NCI-H2107 (cell line): Measurements from ENCODE around the gene SLC8A2.
A peak's percentile ranks its signal among the peaks of the same experiment; 100 is the strongest.

Source experiments
- DNase-seq: peaks from one replicate; lab custom pipeline; 2025; lab: John Stamatoyannopoulos, UW

Gene SLC8A2, protein sequence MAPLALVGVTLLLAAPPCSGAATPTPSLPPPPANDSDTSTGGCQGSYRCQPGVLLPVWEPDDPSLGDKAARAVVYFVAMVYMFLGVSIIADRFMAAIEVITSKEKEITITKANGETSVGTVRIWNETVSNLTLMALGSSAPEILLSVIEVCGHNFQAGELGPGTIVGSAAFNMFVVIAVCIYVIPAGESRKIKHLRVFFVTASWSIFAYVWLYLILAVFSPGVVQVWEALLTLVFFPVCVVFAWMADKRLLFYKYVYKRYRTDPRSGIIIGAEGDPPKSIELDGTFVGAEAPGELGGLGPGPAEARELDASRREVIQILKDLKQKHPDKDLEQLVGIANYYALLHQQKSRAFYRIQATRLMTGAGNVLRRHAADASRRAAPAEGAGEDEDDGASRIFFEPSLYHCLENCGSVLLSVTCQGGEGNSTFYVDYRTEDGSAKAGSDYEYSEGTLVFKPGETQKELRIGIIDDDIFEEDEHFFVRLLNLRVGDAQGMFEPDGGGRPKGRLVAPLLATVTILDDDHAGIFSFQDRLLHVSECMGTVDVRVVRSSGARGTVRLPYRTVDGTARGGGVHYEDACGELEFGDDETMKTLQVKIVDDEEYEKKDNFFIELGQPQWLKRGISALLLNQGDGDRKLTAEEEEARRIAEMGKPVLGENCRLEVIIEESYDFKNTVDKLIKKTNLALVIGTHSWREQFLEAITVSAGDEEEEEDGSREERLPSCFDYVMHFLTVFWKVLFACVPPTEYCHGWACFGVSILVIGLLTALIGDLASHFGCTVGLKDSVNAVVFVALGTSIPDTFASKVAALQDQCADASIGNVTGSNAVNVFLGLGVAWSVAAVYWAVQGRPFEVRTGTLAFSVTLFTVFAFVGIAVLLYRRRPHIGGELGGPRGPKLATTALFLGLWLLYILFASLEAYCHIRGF

DNA sequence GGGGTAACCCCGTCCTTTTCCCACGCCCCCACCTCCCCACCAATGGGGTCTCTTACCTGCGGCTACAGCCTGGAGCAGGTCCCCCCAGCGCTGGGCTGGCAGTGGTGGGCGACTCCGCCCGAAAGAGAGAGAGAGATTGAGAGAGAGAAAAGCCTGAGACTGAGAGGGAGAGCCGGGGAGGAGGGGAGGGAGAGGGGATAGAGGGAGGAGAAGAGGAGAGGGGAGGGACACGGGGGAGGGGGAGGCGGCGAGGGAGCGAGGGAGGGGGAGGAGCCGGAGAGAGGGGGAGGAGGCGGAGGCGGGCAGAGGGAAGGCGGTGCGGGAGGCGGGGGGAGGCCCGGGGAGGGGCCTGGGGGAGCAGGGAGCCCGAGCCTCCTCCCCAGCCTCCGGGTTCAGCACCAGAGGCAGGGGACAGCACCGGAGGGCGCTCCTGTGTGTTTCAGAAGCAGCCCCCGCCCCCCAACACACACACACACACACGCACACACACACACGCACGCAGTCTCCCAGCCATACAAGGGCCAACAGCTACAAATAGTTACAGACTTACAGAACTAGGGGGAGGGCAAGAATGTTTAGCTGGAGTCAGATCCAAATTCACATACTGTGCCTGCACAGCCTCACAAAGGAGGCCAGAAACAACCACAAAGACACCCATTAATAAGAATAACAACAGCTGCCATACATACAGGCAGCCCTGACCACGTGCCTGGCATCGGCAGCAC is at the start of gene SLC8A2:
TSS of gene SLC8A2 (minus strand) at position 161 of the 725 bp plus-strand sequence. CDS start 5,490 bp downstream, outside the sequence.
- no peak for DNase-seq

DNA sequence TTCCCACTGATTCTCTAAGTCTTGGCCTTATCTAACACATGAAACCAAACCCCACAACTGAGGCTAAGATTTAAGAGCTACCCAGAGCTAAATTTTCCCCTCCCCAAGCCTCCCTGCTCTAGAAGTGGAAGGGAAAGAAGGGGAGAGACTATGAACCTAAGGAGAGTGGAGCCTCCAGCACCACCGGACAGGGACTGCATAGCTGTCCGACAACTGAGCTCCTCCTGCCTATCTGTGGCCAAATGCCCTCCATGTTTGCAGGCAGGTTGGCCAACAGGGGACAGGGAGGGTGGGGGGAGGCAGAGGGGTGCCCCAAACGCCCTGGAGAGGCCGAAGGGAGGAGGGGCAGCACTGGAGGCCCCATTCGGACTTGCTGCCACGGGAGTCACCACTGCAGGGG is 49.1 kb upstream of the SLC8A2 start:
- no peak for DNase-seq

DNA sequence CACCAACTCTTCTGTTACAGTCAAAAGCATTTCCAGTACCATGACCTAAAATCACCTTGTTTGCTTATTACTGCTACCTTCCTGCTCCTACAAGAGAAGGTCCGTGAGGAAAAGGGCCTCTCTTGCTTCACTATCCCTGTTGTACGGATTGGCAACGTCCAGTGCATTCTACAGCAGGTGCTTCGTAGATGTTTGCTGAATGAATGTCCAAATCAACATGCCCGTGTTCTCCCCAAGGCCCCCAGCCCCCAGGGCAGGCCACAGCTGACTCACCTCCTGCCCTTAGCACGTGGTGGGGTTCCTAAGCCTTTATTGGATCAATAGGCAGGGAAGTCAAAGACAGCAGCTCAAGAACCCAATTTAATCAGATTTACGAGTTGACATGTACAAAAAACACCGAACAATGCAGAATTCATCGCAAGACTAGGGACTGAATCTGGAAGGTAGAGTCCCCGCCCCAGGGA is 48.7 kb upstream of the SLC8A2 start:
- no peak for DNase-seq

GRCh38 chr19:47518854-47519253 is 47.2 kb upstream of the SLC8A2 start:
- DNase-seq, result no peak

GRCh38 chr19:47518139-47518538 is 46.4 kb upstream of the SLC8A2 start:
- no peak for DNase-seq

- DNase-seq, result peak; percentile 100
Measured at GRCh38 chr19:47514869-47515588, 43.3 kb upstream of the SLC8A2 start, which contains the start of gene NAPA. Gene NAPA, minus strand, starts transcription at chr19:47515063. Its CDS starts 123 bp downstream, at chr19:47514940.

DNA sequence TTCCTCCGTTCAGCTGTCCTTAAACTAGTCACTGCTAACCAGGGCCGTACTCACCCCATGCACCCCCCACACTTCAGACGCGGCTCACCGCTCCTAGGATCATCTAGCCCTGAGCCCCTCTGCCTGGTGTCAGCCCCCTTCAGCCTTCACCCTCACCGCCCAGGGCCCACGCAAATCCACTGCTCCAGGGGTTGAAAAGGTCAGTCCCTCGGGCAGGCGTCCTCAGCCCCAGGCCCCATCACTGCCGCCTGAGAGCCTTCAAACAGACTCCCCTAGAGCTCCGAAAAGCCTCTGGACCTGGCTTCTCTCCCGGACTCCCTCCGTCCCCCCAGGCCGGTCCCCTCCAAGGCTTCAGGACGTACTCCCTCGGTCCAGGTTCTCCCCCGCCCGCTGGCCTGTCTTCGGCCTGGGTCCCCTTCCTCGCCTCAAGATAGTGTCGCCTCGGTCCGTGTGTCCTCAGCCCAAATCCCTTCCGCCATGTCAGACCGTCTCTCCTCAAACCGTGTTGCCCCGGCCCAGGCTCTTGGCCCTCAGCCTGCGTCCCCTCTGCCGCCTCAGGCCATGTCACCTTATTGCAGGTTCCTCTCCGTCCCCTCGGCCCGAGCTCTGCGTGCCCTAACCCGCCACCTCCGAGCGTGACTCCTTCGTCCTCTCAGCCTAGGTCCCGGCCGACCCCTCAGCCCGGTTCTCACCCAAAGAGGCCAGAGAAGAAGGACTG is 42.6 kb upstream of the SLC8A2 start:
- DNase-seq, result no peak

GRCh38 chr19:47512948-47513319 is 41.2 kb upstream of the SLC8A2 start:
- no peak for DNase-seq

DNA sequence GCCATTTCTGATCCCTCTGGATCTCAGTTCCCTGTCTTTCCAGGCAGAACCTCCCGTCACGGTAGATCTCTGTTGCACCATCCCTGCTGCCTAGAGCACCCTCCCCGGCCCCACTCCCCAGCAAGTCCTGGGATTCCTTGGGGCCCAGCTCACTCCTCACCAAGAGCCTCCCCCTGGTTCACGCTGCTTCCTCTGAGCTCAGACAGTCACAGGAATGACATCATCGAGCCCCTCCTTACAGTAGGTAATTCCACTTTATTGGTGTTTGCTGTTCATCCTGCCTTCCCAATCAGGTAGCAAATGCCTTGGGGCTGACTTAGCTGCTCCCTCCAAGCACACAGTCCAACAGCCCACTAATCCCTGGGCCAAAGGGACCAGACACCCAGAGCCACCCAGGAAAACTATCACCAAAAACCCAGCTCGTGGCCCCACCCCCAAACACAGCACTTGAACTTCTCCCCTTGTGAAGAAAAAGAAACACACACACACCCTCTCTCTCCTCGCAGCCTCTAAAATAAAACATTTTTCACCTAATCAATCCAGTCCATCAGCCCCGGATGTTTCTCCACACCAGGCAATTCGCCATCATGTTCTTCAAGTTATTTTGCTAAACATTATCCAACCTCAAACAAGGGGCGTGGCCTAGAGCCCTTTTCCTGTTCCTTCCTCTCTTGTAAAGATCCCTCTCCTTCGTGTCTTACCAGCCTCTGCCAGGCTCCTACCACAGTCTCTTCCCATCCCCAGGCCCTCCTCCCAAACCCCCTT is 40.7 kb upstream of the SLC8A2 start:
- no peak for DNase-seq

GRCh38 chr19:47511681-47512080 is 40.0 kb upstream of the SLC8A2 start:
- no peak for DNase-seq

- no peak for DNase-seq
Measured at GRCh38 chr19:47511128-47511517, 39.4 kb upstream of the SLC8A2 start.

- no peak for DNase-seq
Measured at GRCh38 chr19:47510516-47511127, 38.9 kb upstream of the SLC8A2 start.

DNA sequence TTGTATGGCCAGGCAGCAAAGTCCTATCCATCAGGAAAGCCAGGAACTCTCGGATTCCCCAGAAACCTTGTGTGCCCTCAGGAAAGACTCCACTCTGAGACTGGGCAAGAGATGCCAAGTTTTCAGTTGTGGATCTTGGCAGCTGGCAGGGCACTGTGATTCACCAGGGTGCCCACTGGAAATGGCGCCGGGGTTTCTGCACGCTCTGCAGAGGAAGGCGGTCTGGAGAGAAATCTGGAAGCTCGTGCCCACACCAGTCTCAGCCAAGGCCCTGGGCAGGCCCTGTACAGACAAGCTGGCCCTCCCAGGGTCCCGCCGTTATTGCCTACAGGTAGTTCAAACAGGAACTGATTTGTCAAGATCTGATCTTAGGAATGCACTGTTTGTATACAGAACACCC is 38.3 kb upstream of the SLC8A2 start:
- no peak for DNase-seq

DNA sequence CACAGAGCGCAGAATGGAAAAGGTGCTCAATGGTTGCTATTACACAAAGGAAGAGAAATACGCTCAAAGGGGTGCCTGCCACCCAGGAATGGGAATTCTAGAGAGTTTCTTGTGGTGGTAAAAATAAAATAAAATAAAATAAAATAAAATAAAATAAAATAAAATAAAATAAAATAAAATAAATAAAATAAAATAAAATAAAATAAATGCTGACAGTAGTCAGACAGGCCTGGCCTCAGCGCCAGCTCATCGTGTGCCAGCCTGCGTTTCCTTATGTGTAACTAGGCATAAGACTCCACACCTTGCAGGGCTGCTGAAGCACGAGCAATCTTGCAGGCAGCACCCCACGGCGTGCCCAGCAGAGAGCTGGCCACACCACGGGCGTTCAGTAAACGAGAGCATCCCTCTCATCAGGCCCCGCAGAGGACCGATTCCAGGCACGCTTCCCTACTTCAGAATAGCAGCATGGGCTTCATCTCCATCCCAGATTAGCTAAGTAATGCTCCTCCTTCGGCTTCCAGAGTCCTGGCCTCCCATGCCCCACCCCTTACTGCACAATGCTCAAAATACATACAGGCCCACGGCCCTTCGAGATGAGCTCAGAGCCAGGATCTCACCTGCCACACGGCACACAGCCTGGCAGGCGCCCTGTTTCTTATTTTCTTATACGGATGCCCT is 37.6 kb upstream of the SLC8A2 start:
- DNase-seq, result no peak

DNA sequence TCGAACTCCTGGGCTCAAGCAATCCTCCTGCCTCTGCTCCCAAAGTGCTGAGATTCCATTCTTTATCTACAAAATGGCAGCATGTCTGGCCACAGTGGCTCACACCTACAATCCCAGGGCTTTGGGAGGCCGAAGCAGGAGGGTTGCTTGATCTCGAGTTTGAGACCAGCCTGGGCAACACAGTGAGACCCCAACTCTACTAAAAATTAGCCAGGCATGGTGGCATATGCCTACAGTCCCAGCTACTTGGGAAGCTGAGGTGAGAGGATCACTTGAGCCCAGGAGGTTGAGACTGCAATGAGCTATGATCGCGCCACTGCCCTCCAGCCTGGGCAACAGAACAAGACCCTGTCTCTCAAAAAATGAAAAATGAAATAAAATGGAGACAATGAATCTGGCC is 37.0 kb upstream of the SLC8A2 start:
- DNase-seq, result no peak

DNA sequence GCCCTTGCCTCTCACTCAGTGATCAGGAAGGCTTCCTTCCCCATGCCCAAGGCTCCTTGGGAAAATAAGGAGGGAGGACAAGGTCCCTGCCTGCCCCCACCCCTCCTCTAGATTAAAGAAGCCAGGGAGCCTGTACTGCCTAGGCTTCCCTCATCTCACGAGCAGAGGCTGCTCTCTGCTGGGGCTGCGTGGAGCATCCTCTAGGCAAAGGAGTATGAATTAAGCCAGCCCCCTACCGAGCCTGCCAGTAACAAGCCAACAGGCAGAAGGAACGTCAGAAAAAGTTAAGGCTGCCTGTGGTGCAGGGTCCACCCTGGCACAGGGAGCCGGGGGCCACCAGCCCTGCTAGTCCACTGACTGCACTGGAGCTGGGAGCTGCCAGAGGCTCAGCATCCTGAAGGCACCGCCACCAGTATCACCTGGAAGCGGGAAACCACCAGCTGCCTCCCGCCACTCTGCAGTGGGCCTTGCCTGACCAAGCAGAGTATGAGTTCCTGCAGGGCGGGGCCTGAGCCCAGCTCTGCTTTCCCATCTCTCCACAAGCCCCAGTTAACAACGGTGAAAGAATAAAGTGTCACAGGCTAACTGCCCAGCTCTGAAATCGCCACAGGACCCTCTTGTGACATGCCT is 36.3 kb upstream of the SLC8A2 start:
- DNase-seq, result no peak

DNA sequence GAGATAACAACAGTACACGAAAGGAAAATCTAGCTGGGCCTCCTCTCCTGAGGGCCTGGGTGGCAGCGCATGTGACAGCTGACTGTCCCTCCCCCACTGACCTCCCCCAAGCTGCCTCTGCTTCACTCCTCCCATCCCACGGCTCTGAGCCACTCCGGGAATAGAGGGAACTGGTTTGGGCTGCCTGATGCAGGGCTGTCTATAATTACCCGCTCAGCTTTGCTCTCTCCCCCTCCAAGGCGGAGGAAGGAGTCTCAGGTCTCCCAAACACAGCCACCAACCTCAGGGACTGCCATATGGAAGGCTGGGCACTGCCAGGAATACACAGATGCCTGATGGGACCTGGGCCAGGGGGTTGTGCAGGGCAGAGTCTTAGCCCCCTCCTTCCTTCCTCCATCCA is 35.3 kb upstream of the SLC8A2 start:
- no peak for DNase-seq

- no peak for DNase-seq
Measured at GRCh38 chr19:47506459-47506858, 34.8 kb upstream of the SLC8A2 start.

GRCh38 chr19:47505506-47505905 is 33.8 kb upstream of the SLC8A2 start:
- DNase-seq, result no peak
